Thoracic aorta (tissue), 2 donors: ENCODE measurements around the gene PLXDC2. TPM values are rescaled to one million over a fixed set of nuclear protein-coding genes. Genes with fewer than 3 reads are reported as not detected.

Experiments used
- ATAC-seq: fragments of 150-250 bp; one replicate; pipeline ENCODE4 v1.8.0; 2017; ENCODE audit warnings: low read depth; ENCODE audit not compliant: insufficient number of reproducible peaks, low FRiP score
- DNase-seq: peaks from one replicate; pipeline ENCODE4 v3.0.0-alpha.2; 2020; ENCODE audit warnings: low spot score
- H3K27ac ChIP-seq, 2 donors: fragments of 200-600 bp; sonication (generic); 1 replicate in 1 of 2; 2 replicates in 1 of 2; pipeline ENCODE4 v1.5.1; 2016; ENCODE audit warnings: mild to moderate bottlenecking in 2 of 2, moderate library complexity in 2 of 2
- H3K27me3 ChIP-seq: fragments of 200-600 bp; sonication (generic); replicated peaks from 2 replicates; pipeline ENCODE4 v1.6.0; 2016; ENCODE audit warnings: mild to moderate bottlenecking; ENCODE audit not compliant: insufficient read depth
- H3K36me3 ChIP-seq: fragments of 200-600 bp; sonication (generic); one replicate; pipeline ENCODE4 v1.5.1; 2016
- H3K4me1 ChIP-seq, 2 donors: fragments of 200-600 bp; sonication (generic); 1 replicate in 1 of 2; 2 replicates in 1 of 2; pipeline versions ENCODE4 v1.5.1 to v1.6.0; 2016; ENCODE audit warnings: low read depth in 2 of 2, mild to moderate bottlenecking in 1 of 2; ENCODE audit not compliant: control insufficient read depth in 1 of 2
- H3K4me3 ChIP-seq: fragments of 200-600 bp; sonication (generic); 2 replicates; pipeline ENCODE4 v1.5.1; 2016; ENCODE audit warnings: mild to moderate bottlenecking
- H3K9me3 ChIP-seq: fragments of 200-600 bp; sonication (generic); 2 replicates; pipeline ENCODE4 v1.5.1; 2016
- total RNA-seq, 2 donors: library from RNA; depleted of rRNA; stranded (reverse); fragments of >200 nt; gene quantifications; one replicate each; pipeline versions ENCODE4 v1.1.0 to v1.2.3, GENCODE V29; 2016
- TF ChIP-seq, protein P1 (sequence below): fragments of 200-600 bp; sonication (generic); IDR thresholded peaks from one replicate; pipeline ENCODE4 v1.5.1; 2019; ENCODE audit warnings: antibody characterized with exemption

Gene PLXDC2
- total RNA-seq, 2 donors from 2014 or later, result 105 to 155 TPM

DNA sequence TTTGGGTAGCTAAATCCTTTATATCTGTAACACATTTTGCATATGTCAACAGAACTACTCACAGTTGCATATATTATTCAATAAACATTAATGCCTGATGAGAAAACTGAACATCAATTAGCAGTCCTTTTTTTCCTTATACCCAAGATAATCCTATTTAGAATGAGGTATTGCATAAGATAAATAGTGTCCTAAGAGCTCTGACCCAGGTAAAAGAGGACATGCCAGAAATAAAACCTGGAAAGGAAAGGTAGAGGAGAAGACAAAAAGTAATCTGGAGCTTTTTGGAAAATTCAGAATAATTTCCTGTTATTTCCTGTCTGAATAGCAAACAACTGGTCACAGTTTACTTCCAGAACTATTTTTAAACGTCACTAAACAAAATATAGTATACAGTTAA lies 204.4 kb downstream of the PLXDC2 start:
- no peaks in the 10 kb centered on the region for H3K27me3 ChIP-seq
- H3K27ac ChIP-seq, result no peak overlapping the region
- no peak for DNase-seq
- no peak overlapping the region for H3K4me3 ChIP-seq
- ATAC-seq, result no peak
- peaks cover 11 to 12% of the 10 kb centered on the region in 2 donors for H3K4me1 ChIP-seq
- TF ChIP-seq, protein P1, sequence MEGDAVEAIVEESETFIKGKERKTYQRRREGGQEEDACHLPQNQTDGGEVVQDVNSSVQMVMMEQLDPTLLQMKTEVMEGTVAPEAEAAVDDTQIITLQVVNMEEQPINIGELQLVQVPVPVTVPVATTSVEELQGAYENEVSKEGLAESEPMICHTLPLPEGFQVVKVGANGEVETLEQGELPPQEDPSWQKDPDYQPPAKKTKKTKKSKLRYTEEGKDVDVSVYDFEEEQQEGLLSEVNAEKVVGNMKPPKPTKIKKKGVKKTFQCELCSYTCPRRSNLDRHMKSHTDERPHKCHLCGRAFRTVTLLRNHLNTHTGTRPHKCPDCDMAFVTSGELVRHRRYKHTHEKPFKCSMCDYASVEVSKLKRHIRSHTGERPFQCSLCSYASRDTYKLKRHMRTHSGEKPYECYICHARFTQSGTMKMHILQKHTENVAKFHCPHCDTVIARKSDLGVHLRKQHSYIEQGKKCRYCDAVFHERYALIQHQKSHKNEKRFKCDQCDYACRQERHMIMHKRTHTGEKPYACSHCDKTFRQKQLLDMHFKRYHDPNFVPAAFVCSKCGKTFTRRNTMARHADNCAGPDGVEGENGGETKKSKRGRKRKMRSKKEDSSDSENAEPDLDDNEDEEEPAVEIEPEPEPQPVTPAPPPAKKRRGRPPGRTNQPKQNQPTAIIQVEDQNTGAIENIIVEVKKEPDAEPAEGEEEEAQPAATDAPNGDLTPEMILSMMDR, result no peak
- H3K36me3 ChIP-seq, result no peaks in the 10 kb centered on the region
- no peaks in the 10 kb centered on the region for H3K9me3 ChIP-seq

DNA sequence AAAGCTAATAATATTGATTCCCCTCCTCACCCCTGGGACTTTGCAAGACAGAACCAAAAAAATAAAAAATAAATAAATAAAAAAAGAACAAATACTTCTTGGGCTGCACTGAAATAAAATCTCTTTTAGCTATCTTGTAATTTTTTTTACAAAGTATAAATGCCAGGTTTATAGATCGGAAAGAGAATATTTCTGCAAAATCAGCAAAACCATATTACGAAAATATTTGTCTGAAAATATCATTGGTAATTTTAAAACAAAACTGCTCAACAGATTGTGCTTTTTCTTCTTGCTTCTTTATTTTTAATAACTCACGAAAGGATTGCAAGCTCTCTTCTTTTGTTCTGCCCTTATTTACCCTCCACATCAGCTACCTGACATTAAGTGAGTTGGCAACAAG lies 213.3 kb downstream of the PLXDC2 start:
- Histone ChIP-seq H3K4me1 (peaks cover 14 to 35% of the 10 kb centered on the region in 2 donors), H3K27ac (no peak overlapping the region), H3K4me3 (no peak overlapping the region), H3K27me3 (no peaks in the 10 kb centered on the region), H3K36me3 (no peaks in the 10 kb centered on the region), H3K9me3 (no peaks in the 10 kb centered on the region)
- ATAC-seq, result no peak
- no peak for DNase-seq
- TF ChIP-seq, protein P1, result no peak

DNA sequence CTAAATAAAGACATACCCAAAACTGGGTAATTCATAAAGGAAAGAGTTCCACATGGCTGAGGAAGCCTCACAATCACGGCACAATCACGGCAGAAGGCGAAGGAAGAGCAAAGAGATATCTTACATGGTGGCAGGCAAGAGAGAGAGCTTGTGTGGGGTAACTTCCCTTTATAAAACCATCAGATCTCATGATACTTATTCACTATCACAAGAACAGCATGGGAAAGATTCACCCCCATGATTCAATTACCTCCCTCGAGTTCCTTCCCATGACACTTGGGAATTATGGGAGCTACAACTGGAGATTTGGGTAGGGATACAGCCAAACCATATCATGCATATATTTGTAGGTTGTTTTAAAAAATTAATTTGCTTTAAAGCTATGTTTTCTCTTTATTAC lies 217.2 kb downstream of the PLXDC2 start:
- Histone ChIP-seq H3K27ac (no peak overlapping the region), H3K4me1 (peaks cover 17 to 43% of the 10 kb centered on the region in 2 donors), H3K36me3 (no peaks in the 10 kb centered on the region), H3K27me3 (no peaks in the 10 kb centered on the region), H3K4me3 (no peak overlapping the region), H3K9me3 (no peaks in the 10 kb centered on the region)
- DNase-seq, result no peak
- TF ChIP-seq, protein P1, result no peak
- ATAC-seq, result no peak

DNA sequence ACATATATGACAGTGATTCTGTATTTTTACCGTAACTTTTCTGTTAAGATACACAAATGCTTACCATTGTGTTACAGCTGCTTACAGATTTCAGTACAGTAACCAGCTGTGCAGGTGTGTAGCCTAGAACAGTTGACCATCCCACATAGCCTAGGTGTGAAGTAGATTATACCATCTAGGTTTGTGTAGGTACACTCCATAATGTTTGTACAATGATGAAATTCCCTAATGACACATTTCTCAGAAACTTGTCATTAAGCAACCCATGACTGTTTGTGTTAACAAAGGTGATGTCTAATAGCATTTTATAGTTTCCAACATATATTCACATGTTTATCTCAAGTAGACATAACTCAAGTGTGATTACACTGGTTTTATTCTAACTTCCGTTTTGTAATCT lies 218.5 kb downstream of the PLXDC2 start:
- TF ChIP-seq, protein P1, result no peak
- no peak for ATAC-seq
- no peaks in the 10 kb centered on the region for H3K9me3 ChIP-seq
- no peak overlapping the region for H3K4me3 ChIP-seq
- H3K27ac ChIP-seq, result no peak overlapping the region
- no peaks in the 10 kb centered on the region for H3K36me3 ChIP-seq
- H3K4me1 ChIP-seq, result peaks cover 12 to 34% of the 10 kb centered on the region in 2 donors
- DNase-seq, result no peak
- H3K27me3 ChIP-seq, result no peaks in the 10 kb centered on the region

DNA sequence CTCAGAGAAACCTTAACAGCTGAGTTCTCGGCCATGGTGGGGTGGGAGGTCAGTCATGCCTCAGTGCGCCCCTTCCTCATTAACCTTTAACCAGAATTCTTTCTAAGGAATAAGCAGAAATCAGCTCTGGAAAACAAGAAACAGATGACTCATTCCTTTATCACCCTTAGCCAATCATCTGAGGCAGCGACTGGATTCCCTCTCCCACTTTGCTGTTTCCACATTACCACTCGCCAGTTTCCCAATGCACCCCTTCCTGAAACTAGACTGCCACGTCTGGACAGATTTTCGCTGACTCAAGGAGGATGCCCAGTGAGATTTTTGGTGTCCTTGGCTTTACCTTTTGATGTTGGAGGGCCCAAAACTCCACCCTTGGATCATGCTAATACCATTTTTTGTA lies 223.8 kb downstream of the PLXDC2 start:
- Histone ChIP-seq H3K4me3 (no peak overlapping the region), H3K36me3 (no peaks in the 10 kb centered on the region), H3K27ac (no peak overlapping the region), H3K4me1 (peaks cover 16 to 25% of the 10 kb centered on the region in 2 donors), H3K27me3 (no peaks in the 10 kb centered on the region), H3K9me3 (no peaks in the 10 kb centered on the region)
- ATAC-seq (no peak), DNase-seq (peak; percentile 2)
- TF ChIP-seq, protein P1, result no peak
